Memory B cell (primary cell): ENCODE data around the gene JARID2.
A peak's percentile ranks its signal among the peaks of the same experiment; 100 is the strongest.

Experiments used
- ATAC-seq: fragments of 150-1000 bp; cut with Tn5 transposase; 2 replicates; pipeline ENCODE4 v1.10.0; 2021; ENCODE audit warnings: low read depth, mild to moderate bottlenecking, moderate library complexity
- DNase-seq, 2 donors: peaks; one replicate each; pipeline ENCODE4 v3.0.0; 2022; ENCODE audit warnings: low spot score in 2 of 2
- H3K27ac Mint-ChIP-seq: one replicate; pipeline ENCODE4 v1.8.0; 2022; ENCODE audit warnings: mild to moderate bottlenecking, moderate library complexity, mixed read lengths
- H3K27me3 Mint-ChIP-seq: one replicate; pipeline ENCODE4 v1.8.0; 2022; ENCODE audit warnings: mixed read lengths
- H3K36me3 Mint-ChIP-seq: one replicate; pipeline ENCODE4 v1.8.0; 2022; ENCODE audit warnings: mild to moderate bottlenecking, mixed read lengths
- H3K4me1 Mint-ChIP-seq: one replicate; pipeline ENCODE4 v1.8.0; 2022; ENCODE audit warnings: mixed read lengths
- H3K4me3 Mint-ChIP-seq: one replicate; pipeline ENCODE4 v1.8.0; 2022; ENCODE audit warnings: mild to moderate bottlenecking, moderate library complexity, mixed read lengths
- H3K9me3 Mint-ChIP-seq: one replicate; pipeline ENCODE4 v1.8.0; 2022; ENCODE audit warnings: mixed read lengths

The JARID2 gene

DNA sequence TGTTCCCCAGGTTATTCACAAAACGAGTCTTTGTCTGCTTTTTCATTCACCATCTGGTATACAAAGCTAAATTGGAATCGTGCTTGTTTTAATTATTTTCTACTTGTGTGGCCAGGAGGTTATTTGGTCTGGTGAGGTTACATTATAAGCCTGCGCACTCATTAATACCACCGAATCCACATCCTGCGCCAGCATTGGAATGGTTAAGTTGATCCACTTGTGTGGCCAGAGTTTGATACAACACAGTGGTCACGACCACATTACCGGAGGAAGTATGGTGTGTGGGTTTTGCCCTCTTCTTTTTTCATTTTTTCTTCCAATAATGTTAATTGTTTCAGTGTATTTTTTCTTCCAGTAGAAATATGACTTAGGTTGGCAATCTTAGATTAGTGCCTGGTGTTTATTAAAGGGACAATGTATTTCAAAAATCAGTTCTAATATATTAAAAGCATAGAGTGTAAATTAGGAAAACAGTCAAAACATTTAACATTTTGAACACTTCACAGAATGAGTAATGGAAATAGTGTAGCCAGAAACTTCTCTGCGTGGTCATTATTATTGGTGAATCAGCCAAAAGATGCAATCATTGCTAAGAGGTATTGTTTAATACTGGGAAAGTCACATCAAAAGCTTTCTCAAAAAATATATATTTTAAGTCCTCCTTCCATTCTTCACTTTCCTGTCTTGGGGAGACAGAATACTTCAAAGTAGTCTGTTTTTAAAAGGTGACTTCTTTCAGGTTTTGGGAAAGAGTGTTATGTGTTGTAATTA lies 84.5 kb downstream of the JARID2 start:
- DNase-seq: no peak
- Mint-ChIP-seq H3K9me3 (no peaks in the 10 kb centered on the region), H3K27me3 (no peaks in the 10 kb centered on the region), H3K4me3 (peak overlapping the region; percentile 3), H3K36me3 (no peaks in the 10 kb centered on the region), H3K27ac (peak overlapping the region; percentile 50), H3K4me1 (peaks cover 69% of the 10 kb centered on the region)
- ATAC-seq: no peak

DNA sequence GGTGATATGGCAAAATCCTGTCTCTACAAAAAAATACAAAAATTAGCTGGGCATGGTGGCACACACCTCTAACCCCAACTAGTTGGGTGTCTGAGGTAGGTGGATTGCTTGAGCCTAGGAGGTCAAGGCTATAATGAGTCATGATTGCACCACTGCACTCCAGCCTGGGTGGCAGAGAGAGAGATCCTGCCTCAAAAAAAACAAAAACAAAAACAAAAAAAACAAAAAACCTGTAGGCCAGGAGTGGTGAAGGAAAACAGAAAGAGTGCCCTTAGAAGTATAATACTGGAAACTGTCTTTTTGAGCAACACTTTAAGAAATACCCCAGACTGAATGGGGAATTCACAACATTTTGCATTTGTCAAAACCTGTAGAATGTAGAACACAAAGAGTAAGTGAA lies 85.3 kb downstream of the JARID2 start:
- ATAC-seq: peak; percentile 13
- Mint-ChIP-seq H3K4me3 (peak overlapping the region; percentile 73), H3K27me3 (no peaks in the 10 kb centered on the region), H3K9me3 (no peaks in the 10 kb centered on the region), H3K36me3 (no peaks in the 10 kb centered on the region), H3K4me1 (peaks cover 68% of the 10 kb centered on the region), H3K27ac (peak overlapping the region; percentile 80)
- DNase-seq: no peak

DNA sequence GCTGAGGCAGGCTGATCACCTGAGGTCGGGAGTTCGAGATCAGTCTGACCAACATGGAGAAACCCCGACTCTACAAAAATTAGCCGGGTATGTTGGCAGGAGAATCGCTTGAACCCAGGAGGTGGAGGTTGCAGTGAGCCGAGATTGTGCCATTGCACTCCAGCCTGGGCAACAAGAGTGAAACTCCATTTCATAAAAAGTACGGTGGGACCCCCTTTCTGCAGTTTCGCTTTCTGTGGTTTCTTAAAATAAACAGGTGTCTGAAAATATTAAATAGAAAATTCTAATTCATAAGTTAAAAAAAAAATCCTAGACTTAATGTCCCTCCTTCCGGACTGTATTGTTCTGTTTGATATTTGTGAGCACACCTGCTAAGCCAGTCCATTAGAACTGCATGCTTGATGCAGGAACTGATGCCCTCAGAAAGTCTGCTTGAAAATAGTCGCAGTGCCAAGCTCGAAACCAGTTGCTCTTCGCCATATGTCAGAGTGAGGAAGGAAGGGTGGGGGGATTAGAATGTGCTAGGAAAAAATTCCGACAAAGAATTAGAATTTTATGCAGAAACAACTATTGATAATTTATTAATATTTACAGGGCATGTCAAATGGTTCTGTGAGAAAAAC lies 85.9 kb downstream of the JARID2 start:
- no peaks in the 10 kb centered on the region for H3K27me3 Mint-ChIP-seq
- H3K27ac Mint-ChIP-seq: peak overlapping the region; percentile 80
- peaks cover 67% of the 10 kb centered on the region for H3K4me1 Mint-ChIP-seq
- no peaks in the 10 kb centered on the region for H3K9me3 Mint-ChIP-seq
- H3K36me3 Mint-ChIP-seq: no peaks in the 10 kb centered on the region
- ATAC-seq (no peak), DNase-seq (no peak)
- H3K4me3 Mint-ChIP-seq: peak overlapping the region; percentile 73

DNA sequence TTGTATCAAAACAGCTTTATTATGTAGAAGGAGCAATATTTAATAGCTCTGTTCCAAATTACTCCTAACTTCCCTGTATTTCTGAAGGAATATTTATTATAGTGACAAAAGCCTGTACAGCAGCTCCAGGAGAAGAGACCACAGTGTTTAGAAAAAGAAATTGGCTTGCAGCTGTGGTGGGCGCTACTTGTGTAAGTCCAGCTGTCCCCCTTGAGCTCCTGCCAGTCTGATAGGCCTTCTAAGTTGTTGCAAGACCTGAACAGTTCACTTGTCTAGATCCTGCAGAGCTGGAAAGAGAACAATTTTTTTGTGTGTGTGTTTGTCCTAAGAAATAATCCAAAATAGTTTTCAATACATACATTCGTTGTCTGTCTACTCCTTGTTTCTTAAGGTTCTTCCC lies 86.6 kb downstream of the JARID2 start:
- Mint-ChIP-seq H3K4me3 (no peak overlapping the region), H3K36me3 (no peaks in the 10 kb centered on the region), H3K27ac (no peak overlapping the region), H3K4me1 (peaks cover 67% of the 10 kb centered on the region), H3K9me3 (no peaks in the 10 kb centered on the region), H3K27me3 (no peaks in the 10 kb centered on the region)
- DNase-seq (no peak), ATAC-seq (no peak)

DNA sequence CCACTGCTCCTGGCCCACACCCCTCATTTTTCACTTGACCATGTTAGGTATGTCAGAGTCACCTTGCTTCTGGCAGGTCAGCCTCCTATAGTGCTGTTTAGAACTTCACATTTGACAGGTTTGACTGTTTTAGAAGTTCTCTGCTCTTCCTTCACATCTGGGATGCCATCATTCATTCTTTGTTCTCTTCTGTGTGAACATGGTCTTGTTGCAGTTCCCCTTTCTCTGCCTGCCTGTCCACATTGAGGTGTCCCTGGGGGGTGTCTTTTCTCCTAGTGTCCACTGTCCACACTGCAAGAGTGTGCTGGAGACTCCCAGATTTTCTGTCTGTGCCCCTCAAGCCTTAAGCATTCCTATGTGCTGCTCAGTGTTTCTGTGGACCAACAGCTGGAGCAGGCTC lies 89.5 kb downstream of the JARID2 start:
- ATAC-seq (no peak), DNase-seq (no peak)
- Mint-ChIP-seq H3K4me1 (peaks cover 62% of the 10 kb centered on the region), H3K4me3 (no peak overlapping the region), H3K27me3 (no peaks in the 10 kb centered on the region), H3K36me3 (no peaks in the 10 kb centered on the region), H3K9me3 (no peaks in the 10 kb centered on the region), H3K27ac (peak overlapping the region; percentile 62)

DNA sequence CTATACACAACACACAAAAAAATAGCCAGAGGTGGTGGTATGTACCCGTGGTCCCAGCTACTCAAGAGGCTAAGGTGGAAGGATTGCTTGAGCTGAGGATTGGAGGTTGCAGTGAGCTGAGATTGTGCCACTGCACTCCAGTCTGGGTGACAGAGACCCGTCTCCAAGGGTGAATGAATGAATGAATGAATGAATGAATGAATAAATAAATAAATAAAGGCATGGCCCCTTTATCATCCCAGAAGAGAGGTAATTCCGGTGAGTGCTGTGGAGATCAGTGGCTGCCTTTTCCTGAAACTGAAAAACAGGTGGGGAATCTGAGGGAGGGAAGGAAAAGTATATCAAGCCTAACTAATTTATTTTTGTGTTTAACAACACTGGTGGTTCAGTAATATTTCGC lies 90.0 kb downstream of the JARID2 start:
- peak overlapping the region; percentile 62 for H3K27ac Mint-ChIP-seq
- no peaks in the 10 kb centered on the region for H3K9me3 Mint-ChIP-seq
- H3K36me3 Mint-ChIP-seq: no peaks in the 10 kb centered on the region
- H3K27me3 Mint-ChIP-seq: no peaks in the 10 kb centered on the region
- DNase-seq (no peak), ATAC-seq (no peak)
- peaks cover 65% of the 10 kb centered on the region for H3K4me1 Mint-ChIP-seq
- no peak overlapping the region for H3K4me3 Mint-ChIP-seq

DNA sequence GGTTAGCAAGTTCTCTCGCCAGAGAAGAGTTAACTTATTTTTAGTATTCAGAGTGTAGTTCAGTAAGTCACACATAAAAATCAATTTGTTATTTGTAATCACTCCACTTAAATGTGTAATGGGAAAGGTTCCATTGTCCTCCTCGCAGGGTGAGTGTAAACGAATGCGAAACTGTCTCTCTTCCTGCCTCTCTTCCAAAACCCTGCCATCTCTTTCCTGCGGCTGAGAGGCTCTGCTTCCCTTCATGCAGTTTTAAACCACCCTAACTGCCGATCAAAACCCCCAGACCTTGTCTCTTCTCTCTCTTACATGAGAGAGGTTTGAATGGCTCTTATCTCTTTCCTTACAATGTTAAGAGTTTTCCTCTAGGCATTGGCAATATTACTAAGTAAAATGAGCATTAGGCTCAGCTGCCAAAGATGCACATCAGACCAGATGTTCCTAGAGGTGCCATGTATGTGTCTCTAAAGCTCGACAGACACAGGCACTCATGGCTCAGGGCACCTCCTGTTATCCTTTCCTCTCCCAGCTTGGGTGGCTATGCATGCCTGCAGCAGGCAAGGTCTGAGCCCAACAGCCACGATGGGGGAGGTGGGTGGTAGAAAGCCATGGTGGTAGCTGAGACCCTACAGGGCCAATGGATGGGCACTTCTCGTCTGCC lies 91.2 kb downstream of the JARID2 start:
- H3K36me3 Mint-ChIP-seq: no peaks in the 10 kb centered on the region
- DNase-seq: no peak
- no peaks in the 10 kb centered on the region for H3K9me3 Mint-ChIP-seq
- no peak for ATAC-seq
- H3K27me3 Mint-ChIP-seq: no peaks in the 10 kb centered on the region
- no peak overlapping the region for H3K4me3 Mint-ChIP-seq
- H3K27ac Mint-ChIP-seq: peak overlapping the region; percentile 82
- peaks cover 58% of the 10 kb centered on the region for H3K4me1 Mint-ChIP-seq

DNA sequence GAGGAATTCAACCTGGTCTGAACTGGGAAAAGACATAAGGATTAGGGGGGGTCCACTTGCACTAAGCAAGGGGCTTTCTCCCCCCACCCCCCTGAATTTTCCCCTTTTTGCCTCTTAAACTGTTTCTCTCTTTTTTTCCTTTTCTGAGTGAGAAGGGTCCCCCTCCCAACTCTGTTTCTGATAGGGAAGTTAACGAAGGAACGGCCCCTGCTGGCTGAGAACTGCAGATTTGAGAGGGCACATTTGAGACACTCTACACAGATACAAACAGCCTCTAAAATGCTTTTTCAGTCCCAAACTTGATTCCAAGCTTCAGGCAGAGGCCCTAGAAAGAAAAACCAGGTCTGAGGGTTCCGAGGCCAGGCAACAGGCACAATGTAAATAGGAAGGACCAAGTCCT lies 91.7 kb downstream of the JARID2 start:
- H3K27me3 Mint-ChIP-seq: no peaks in the 10 kb centered on the region
- H3K4me3 Mint-ChIP-seq: no peak overlapping the region
- H3K36me3 Mint-ChIP-seq: no peaks in the 10 kb centered on the region
- H3K27ac Mint-ChIP-seq: peak overlapping the region; percentile 82
- ATAC-seq (no peak), DNase-seq (no peak)
- H3K4me1 Mint-ChIP-seq: peaks cover 60% of the 10 kb centered on the region
- no peaks in the 10 kb centered on the region for H3K9me3 Mint-ChIP-seq

DNA sequence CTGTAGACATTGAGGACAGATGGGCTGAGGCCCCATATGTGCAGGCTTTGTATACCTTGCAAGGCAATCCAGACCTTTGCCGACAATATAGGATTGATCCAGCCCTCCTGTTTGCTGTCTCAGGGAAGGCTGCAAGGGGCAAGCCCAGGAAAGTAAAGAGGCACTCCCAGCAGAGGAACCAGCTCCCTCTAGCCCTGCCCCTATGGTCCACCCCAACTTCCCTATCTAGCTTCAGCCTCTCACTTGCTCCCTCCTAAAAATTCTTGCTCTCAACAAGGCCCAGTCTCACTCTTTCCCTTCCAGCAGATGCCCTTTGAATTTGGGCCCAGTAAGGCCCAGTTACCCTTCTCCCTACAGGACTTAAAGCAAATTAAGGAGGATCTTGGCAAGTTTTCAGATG lies 92.6 kb downstream of the JARID2 start:
- H3K36me3 Mint-ChIP-seq: no peaks in the 10 kb centered on the region
- DNase-seq (no peak), ATAC-seq (no peak)
- H3K9me3 Mint-ChIP-seq: no peaks in the 10 kb centered on the region
- H3K4me3 Mint-ChIP-seq: no peak overlapping the region
- H3K27me3 Mint-ChIP-seq: no peaks in the 10 kb centered on the region
- H3K4me1 Mint-ChIP-seq: peaks cover 62% of the 10 kb centered on the region
- peak overlapping the region; percentile 21 for H3K27ac Mint-ChIP-seq

DNA sequence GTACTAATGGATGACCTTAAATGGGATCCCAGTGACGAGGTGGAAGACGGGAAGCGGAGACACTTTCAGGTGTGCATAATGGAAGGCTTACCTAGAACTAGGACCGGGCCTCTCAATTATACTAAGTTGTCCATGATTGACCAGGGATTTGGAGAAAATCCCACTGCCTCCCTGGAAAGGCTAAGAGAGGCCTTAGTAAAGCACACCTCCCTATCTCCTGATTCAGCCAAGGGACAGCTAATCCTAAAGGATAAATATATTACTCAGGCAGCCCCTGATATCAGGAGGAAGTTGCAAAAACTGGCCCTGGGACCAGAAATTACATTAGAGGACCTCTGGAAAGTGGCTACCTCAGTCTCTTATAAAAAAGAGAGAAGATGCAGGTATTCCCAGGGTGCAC lies 93.2 kb downstream of the JARID2 start:
- no peak for ATAC-seq
- Mint-ChIP-seq H3K27me3 (no peaks in the 10 kb centered on the region), H3K9me3 (no peaks in the 10 kb centered on the region), H3K4me1 (peaks cover 63% of the 10 kb centered on the region), H3K4me3 (no peak overlapping the region), H3K27ac (peak overlapping the region; percentile 21), H3K36me3 (no peaks in the 10 kb centered on the region)
- DNase-seq: no peak

DNA sequence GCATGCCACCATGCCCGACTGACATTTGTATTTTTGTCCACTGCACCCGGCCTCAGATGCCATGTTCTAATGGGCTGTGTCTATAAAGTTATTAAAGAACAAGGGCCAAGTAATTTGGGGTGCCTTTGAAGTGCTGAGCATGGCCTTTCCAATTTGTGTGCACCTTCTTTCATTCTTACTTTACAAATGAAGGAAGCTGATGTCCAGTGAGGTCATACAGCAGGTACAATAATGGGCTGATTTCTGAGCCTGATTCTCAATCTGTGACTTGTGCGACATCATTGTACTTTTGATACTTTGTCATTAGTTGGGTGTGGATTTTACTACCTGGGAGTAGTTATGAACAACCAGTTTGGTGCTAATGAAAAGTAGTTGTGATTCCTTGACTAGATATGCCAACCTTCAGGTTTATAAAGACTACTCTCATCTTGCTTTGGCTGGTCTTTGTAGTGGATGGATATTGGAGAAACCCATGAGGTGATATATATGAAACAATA lies 94.3 kb downstream of the JARID2 start:
- no peaks in the 10 kb centered on the region for H3K36me3 Mint-ChIP-seq
- no peak overlapping the region for H3K4me3 Mint-ChIP-seq
- H3K9me3 Mint-ChIP-seq: no peaks in the 10 kb centered on the region
- peaks cover 58% of the 10 kb centered on the region for H3K4me1 Mint-ChIP-seq
- H3K27me3 Mint-ChIP-seq: no peaks in the 10 kb centered on the region
- DNase-seq (no peak), ATAC-seq (no peak)
- peak overlapping the region; percentile 74 for H3K27ac Mint-ChIP-seq

DNA sequence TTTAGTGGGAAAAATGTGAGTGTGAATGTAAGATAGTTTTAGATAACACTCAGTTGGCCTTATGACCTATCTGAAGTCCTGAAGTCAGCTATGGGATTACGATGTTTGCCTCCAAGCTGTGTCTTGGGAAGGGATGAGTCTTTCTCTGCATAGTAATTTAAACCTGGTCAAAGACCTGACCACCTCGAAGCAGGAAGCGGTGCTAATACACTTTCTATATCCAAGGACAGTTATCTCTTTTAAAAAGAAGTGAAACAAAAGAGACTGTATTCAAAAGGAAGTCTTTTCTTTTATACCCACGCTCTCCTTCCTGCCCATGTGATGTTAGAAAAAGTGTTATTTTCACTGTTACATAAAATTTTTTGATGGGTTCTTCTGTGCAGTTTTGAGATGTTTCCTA lies 94.9 kb downstream of the JARID2 start:
- Mint-ChIP-seq H3K4me1 (peaks cover 56% of the 10 kb centered on the region), H3K36me3 (no peaks in the 10 kb centered on the region), H3K27me3 (no peaks in the 10 kb centered on the region), H3K27ac (peak overlapping the region; percentile 74), H3K4me3 (peak overlapping the region; percentile 35), H3K9me3 (no peaks in the 10 kb centered on the region)
- no peak for DNase-seq
- ATAC-seq: peak; percentile 55

DNA sequence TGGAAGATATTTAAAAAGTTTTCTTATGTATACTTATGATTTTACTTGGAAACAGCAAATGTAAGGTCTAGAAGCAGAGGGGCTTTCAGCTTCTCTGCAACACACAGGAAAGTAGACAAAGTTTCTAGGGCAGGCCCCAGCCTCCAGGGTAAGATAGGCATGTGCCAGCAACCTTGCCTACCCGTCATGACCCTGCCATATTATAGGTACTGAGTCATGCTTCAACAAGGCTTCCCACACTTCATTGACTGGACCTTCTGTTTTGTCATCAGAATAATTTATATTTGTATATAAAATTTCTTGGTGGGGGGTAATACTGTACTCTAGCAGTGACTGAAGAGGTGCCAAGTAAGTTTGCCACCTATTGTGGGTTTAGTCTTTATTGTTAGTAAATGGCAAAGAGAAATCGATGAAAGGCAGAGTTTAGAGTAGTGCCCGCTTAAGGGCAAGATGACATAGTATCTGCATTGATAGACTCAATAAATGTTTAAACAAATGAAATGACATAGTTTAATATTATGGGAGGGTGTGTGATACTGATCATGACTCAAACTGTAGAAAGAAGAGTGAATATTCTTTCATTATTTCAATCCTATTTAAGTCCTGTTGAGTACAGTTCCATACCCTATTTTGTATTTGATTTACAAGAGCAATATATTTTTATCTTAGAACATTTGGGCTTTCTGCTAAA lies 95.6 kb downstream of the JARID2 start:
- H3K4me3 Mint-ChIP-seq: no peak overlapping the region
- DNase-seq (no peak), ATAC-seq (no peak)
- no peaks in the 10 kb centered on the region for H3K36me3 Mint-ChIP-seq
- H3K27ac Mint-ChIP-seq: peak overlapping the region; percentile 74
- H3K4me1 Mint-ChIP-seq: peaks cover 57% of the 10 kb centered on the region
- no peaks in the 10 kb centered on the region for H3K27me3 Mint-ChIP-seq
- H3K9me3 Mint-ChIP-seq: no peaks in the 10 kb centered on the region

DNA sequence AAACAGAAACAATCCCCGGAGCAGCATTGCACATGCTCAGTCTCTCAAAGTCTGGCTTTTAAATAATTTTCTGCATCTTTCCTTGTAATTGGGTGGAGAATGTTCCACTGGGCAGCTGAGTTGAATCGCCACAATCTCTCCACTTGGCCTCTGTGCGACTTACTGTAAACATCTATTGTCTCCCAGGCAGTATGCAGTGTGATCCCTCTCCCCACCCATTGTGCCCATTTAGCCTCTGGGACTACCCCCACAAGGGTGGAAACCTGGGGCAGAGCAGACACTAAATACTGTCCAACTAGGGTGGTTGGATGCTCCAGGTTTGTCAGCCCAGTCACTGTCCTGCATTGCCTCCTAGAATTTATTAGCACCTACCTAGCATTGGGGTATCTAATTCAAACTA lies 96.2 kb downstream of the JARID2 start:
- Mint-ChIP-seq H3K4me3 (no peak overlapping the region), H3K27ac (no peak overlapping the region), H3K9me3 (no peaks in the 10 kb centered on the region), H3K4me1 (peaks cover 55% of the 10 kb centered on the region), H3K36me3 (no peaks in the 10 kb centered on the region), H3K27me3 (no peaks in the 10 kb centered on the region)
- no peak for ATAC-seq
- DNase-seq: no peak
